Measurements from ENCODE around the gene SNX27. TPM values are rescaled to one million over a fixed set of nuclear protein-coding genes. Genes with fewer than 3 reads are reported as not detected.

SNX27 gene
- total and polyA plus RNA-seq, 2 experiments from 2014 or later, result 40.6 to 59.7 TPM

DNA sequence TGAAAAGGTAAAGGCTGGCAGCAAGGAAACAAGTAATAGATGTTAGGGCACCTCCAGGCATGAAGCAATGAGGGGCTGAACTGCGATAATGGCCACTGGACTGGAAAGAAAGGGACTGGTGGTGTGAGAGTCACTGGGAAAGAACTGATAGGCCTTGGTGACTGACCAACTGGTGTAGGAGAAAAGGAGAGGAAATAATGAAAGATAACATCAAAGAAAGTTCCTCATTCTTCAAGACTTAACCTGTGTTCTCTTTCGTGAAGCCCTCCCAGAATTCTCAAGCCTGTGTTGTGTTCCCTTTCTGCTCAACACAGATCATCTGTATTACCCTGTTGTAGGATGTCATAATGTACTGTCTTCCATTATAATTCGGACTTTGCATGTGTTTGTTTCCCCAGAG lies 20.9 kb upstream of the SNX27 start:
- no peak for TF ChIP-seq EZH2 (IDR thresholded peaks at IDR 0.05; ENCODE audit: low read depth, unreplicated experiment)
- TF ChIP-seq, protein P1, sequence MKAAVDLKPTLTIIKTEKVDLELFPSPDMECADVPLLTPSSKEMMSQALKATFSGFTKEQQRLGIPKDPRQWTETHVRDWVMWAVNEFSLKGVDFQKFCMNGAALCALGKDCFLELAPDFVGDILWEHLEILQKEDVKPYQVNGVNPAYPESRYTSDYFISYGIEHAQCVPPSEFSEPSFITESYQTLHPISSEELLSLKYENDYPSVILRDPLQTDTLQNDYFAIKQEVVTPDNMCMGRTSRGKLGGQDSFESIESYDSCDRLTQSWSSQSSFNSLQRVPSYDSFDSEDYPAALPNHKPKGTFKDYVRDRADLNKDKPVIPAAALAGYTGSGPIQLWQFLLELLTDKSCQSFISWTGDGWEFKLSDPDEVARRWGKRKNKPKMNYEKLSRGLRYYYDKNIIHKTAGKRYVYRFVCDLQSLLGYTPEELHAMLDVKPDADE (IDR thresholded peaks at IDR 0.05), result no peak
- TF ChIP-seq, protein P2, sequence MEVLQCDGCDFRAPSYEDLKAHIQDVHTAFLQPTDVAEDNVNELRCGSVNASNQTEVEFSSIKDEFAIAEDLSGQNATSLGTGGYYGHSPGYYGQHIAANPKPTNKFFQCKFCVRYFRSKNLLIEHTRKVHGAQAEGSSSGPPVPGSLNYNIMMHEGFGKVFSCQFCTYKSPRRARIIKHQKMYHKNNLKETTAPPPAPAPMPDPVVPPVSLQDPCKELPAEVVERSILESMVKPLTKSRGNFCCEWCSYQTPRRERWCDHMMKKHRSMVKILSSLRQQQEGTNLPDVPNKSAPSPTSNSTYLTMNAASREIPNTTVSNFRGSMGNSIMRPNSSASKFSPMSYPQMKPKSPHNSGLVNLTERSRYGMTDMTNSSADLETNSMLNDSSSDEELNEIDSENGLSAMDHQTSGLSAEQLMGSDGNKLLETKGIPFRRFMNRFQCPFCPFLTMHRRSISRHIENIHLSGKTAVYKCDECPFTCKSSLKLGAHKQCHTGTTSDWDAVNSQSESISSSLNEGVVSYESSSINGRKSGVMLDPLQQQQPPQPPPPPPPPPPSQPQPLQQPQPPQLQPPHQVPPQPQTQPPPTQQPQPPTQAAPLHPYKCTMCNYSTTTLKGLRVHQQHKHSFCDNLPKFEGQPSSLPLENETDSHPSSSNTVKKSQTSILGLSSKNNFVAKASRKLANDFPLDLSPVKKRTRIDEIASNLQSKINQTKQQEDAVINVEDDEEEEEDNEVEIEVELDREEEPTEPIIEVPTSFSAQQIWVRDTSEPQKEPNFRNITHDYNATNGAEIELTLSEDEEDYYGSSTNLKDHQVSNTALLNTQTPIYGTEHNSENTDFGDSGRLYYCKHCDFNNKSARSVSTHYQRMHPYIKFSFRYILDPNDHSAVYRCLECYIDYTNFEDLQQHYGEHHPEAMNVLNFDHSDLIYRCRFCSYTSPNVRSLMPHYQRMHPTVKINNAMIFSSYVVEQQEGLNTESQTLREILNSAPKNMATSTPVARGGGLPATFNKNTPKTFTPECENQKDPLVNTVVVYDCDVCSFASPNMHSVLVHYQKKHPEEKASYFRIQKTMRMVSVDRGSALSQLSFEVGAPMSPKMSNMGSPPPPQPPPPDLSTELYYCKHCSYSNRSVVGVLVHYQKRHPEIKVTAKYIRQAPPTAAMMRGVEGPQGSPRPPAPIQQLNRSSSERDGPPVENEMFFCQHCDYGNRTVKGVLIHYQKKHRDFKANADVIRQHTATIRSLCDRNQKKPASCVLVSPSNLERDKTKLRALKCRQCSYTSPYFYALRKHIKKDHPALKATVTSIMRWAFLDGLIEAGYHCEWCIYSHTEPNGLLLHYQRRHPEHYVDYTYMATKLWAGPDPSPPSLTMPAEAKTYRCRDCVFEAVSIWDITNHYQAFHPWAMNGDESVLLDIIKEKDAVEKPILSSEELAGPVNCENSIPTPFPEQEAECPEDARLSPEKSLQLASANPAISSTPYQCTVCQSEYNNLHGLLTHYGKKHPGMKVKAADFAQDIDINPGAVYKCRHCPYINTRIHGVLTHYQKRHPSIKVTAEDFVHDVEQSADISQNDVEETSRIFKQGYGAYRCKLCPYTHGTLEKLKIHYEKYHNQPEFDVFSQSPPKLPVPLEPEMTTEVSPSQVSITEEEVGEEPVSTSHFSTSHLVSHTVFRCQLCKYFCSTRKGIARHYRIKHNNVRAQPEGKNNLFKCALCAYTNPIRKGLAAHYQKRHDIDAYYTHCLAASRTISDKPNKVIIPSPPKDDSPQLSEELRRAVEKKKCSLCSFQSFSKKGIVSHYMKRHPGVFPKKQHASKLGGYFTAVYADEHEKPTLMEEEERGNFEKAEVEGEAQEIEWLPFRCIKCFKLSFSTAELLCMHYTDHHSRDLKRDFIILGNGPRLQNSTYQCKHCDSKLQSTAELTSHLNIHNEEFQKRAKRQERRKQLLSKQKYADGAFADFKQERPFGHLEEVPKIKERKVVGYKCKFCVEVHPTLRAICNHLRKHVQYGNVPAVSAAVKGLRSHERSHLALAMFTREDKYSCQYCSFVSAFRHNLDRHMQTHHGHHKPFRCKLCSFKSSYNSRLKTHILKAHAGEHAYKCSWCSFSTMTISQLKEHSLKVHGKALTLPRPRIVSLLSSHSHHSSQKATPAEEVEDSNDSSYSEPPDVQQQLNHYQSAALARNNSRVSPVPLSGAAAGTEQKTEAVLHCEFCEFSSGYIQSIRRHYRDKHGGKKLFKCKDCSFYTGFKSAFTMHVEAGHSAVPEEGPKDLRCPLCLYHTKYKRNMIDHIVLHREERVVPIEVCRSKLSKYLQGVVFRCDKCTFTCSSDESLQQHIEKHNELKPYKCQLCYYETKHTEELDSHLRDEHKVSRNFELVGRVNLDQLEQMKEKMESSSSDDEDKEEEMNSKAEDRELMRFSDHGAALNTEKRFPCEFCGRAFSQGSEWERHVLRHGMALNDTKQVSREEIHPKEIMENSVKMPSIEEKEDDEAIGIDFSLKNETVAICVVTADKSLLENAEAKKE (CRISPR knock-in tag; IDR thresholded peaks at IDR 0.05), result no peak
- TF ChIP-seq, protein P3, sequence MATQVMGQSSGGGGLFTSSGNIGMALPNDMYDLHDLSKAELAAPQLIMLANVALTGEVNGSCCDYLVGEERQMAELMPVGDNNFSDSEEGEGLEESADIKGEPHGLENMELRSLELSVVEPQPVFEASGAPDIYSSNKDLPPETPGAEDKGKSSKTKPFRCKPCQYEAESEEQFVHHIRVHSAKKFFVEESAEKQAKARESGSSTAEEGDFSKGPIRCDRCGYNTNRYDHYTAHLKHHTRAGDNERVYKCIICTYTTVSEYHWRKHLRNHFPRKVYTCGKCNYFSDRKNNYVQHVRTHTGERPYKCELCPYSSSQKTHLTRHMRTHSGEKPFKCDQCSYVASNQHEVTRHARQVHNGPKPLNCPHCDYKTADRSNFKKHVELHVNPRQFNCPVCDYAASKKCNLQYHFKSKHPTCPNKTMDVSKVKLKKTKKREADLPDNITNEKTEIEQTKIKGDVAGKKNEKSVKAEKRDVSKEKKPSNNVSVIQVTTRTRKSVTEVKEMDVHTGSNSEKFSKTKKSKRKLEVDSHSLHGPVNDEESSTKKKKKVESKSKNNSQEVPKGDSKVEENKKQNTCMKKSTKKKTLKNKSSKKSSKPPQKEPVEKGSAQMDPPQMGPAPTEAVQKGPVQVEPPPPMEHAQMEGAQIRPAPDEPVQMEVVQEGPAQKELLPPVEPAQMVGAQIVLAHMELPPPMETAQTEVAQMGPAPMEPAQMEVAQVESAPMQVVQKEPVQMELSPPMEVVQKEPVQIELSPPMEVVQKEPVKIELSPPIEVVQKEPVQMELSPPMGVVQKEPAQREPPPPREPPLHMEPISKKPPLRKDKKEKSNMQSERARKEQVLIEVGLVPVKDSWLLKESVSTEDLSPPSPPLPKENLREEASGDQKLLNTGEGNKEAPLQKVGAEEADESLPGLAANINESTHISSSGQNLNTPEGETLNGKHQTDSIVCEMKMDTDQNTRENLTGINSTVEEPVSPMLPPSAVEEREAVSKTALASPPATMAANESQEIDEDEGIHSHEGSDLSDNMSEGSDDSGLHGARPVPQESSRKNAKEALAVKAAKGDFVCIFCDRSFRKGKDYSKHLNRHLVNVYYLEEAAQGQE (IDR thresholded peaks at IDR 0.05; ENCODE audit: unreplicated experiment), result no peak
- TF ChIP-seq ZNF331 (CRISPR knock-in tag; IDR thresholded peaks at IDR 0.05; ENCODE audit: low read depth), result no peak
- TF ChIP-seq STAT1 (IDR thresholded peaks at IDR 0.05; ENCODE audit: unreplicated experiment), result no peak
- no peak for TF ChIP-seq POLR2AphosphoS5 (IDR thresholded peaks at IDR 0.05; ENCODE audit: low read depth)
- no peak for TF ChIP-seq EZH2phosphoT487 (IDR thresholded peaks at IDR 0.05; ENCODE audit: unreplicated experiment)
- TF ChIP-seq ZNF114 (CRISPR knock-in tag; IDR thresholded peaks at IDR 0.05), result no peak
- TF ChIP-seq NANOG (IDR thresholded peaks at IDR 0.05; ENCODE audit: borderline replicate concordance), result no peak
- TF ChIP-seq JUNB (IDR thresholded peaks at IDR 0.05; ENCODE audit: unreplicated experiment), result no peak
- TF ChIP-seq CREB1 (CRISPR knock-in tag; IDR thresholded peaks at IDR 0.05; ENCODE audit: low read depth), result no peak
- Mint-ChIP-seq H3K36me3 (ENCODE audit: low read depth) (no peaks in the 10 kb centered on the region), H3K27me3 (ENCODE audit: insufficient read depth, low read depth, poor library complexity) (peaks cover 2% of the 10 kb centered on the region)

More for the DNA sequence above, 20.9 kb upstream of the SNX27 start:
- H3K4me3 Mint-ChIP-seq, result no peak overlapping the region
- Histone ChIP-seq H3F3A (replicated peaks; ENCODE audit: low read depth) (no peaks in the 10 kb centered on the region), H3K9me2 (ENCODE audit: insufficient read depth) (no peaks in the 10 kb centered on the region), H3K27ac (ENCODE audit: low read depth) (no peak overlapping the region), H3K4me3 (no peak overlapping the region), H2AFZ (no peak overlapping the region), H3K4me2 (no peak overlapping the region), H3K27me3 (ENCODE audit: insufficient read depth) (0 out of 2 replicates have a peak, but pooled peaks cover 5% of the 10 kb centered on the region), H3K36me3 (ENCODE audit: insufficient read depth) (no peaks in the 10 kb centered on the region), H3K79me2 (replicated peaks; ENCODE audit: insufficient read depth) (no peaks in the 10 kb centered on the region), H3K4me1 (ENCODE audit: insufficient read depth) (0 out of 2 replicates have a peak, but pooled peaks cover 5% of the 10 kb centered on the region), H4K20me1 (replicated peaks; ENCODE audit: insufficient read depth) (no peaks in the 10 kb centered on the region)
- no peak for DNase-seq (ENCODE audit: low spot score)
- peaks cover 10% of the 10 kb centered on the region for H3K4me1 Mint-ChIP-seq
- ATAC-seq, result no peak
- peaks cover 7% of the 10 kb centered on the region; the same call in 2 of the 3 replicates for H3K9me3 Mint-ChIP-seq
- no peak overlapping the region for H3K27ac Mint-ChIP-seq
